Astrocyte of the cerebellum (primary cell): Measurements from ENCODE around the gene S100A16.

Experiments used
- DNase-seq: peaks from one replicate; pipeline ENCODE4 v3.0.0-alpha.2; 2011; ENCODE audit warnings: low read depth
- H3K4me3 ChIP-seq: 2 replicates; pipeline ENCODE4 v1.5.1; 2011; ENCODE audit warnings: mild to moderate bottlenecking, low read depth, low read length, moderate library complexity
- CTCF ChIP-seq: IDR thresholded peaks from 2 replicates; pipeline ENCODE4 v1.5.1; 2012; ENCODE audit warnings: low read length, low read depth, moderate library complexity, mild to moderate bottlenecking; ENCODE audit errors: missing control alignments
- in situ Hi-C: cut with HindIII; loops from 2 replicates; pipeline ENCODE4 v1.10.0; 2017; ENCODE audit warnings: low sequenced_read_pairs

S100A16 gene

GRCh38 chr1:153612755-153613331 is at the start of gene S100A16:
Gene S100A16 (minus strand): TSS chr1:153613137. CDS start chr1:153608151, 4,986 bp downstream.
- in situ Hi-C loops, result no loop called here

GRCh38 chr1:153662269-153662668 is 49.3 kb upstream of the S100A16 start:
- in situ Hi-C loops, result no loop called here
- no peak for DNase-seq
- no peak for TF ChIP-seq CTCF
- no peak overlapping the region for H3K4me3 ChIP-seq

More at GRCh38 chr1:153612755-153613331, at the start of gene S100A16:
- TF ChIP-seq CTCF, result no peak
- DNase-seq, result no peak
- peak within 1 kb of the TSS; percentile 72 for H3K4me3 ChIP-seq

GRCh38 chr1:153661111-153661708 is 48.3 kb upstream of the S100A16 start:
- TF ChIP-seq CTCF, result no peak
- in situ Hi-C loops, result no loop called here
- peak; percentile 37 for DNase-seq
- no peak overlapping the region for H3K4me3 ChIP-seq

- TF ChIP-seq CTCF, result no peak
- no peak for DNase-seq
- H3K4me3 ChIP-seq, result peak overlapping the region; percentile 60
- in situ Hi-C loops, result no loop called here
Measured at GRCh38 chr1:153659656-153660055, 46.7 kb upstream of the S100A16 start.

GRCh38 chr1:153659175-153659534 is 46.2 kb upstream of the S100A16 start:
- no peak for DNase-seq
- in situ Hi-C loops, result no loop called here
- peak overlapping the region; percentile 60 for H3K4me3 ChIP-seq
- no peak for TF ChIP-seq CTCF

GRCh38 chr1:153658400-153659174 is 45.6 kb upstream of the S100A16 start, which contains the start of gene SNAPIN:
Gene SNAPIN (plus strand): TSS chr1:153658703. CDS start chr1:153658744, 41 bp downstream.
- in situ Hi-C loops, result no loop called here
- peak within 1 kb of the TSS; percentile 60 for H3K4me3 ChIP-seq
- TF ChIP-seq CTCF, result no peak
- DNase-seq, result peak; percentile 74
